Pancreas (tissue), 10 donors: ENCODE measurements around the gene TLE2. TPM values are rescaled to one million over a fixed set of nuclear protein-coding genes. Genes with fewer than 3 reads are reported as not detected.

ENCODE experiments used
- ATAC-seq, 4 donors: fragments of 200-7000 bp; cut with Tn5 transposase; one replicate each; pipeline versions ENCODE4 v1.8.0 to v1.9.1; 2020; ENCODE audit warnings: mild to moderate bottlenecking in 4 of 4, moderate library complexity in 4 of 4
- DNase-seq, 6 donors: peaks; one replicate each; pipeline ENCODE4 v3.0.0-alpha.2; 2020
- FAIRE-seq: peaks from 2 replicates; lab custom pipeline; 2012; peaks lifted over from hg19 to GRCh38; lab: Jason Lieb, UNC
- H3K27ac ChIP-seq, 4 donors: fragments of 200-600 bp; sonication (generic); 1 replicate in 3 of 4; 2 replicates in 1 of 4; pipeline versions ENCODE4 v1.5.0 to v1.8.0; 2020
- H3K27me3 ChIP-seq, 4 donors: fragments of 200-600 bp; one replicate each; pipeline ENCODE4 v1.8.0; 2021
- H3K36me3 ChIP-seq, 3 donors: fragments of 200-600 bp; sonication (generic) in 1 of 3; one replicate each; pipeline versions ENCODE4 v1.5.0 to v1.8.0; 2020 to 2021
- H3K4me1 ChIP-seq, 3 donors: fragments of 200-600 bp; one replicate each; pipeline ENCODE4 v1.8.0; 2021
- H3K4me3 ChIP-seq, 4 donors: fragments of 200-600 bp; sonication (generic) in 2 of 4; one replicate each; pipeline versions ENCODE4 v1.5.0 to v1.8.0; 2020 to 2021
- H3K9me3 ChIP-seq, 4 donors: fragments of 200-600 bp; one replicate each; pipeline ENCODE4 v1.8.0; 2021
- WGBS, 2 donors: extraction: QIAGEN DNeasy Blood & Tissue Kit; methylation state at CpG; one replicate each; pipeline ENCODE4 v1.1.7; 2013; 5-methylcytosine and 5-hydroxymethylcytosine counted together
- intact Hi-C, 3 donors: fragments of 100-400 bp; cut with DNase I; formaldehyde crosslinking; loops; one replicate each; pipeline versions ENCODE4 v1.11.1 to v1.14.2; 2022
- polyA plus RNA-seq, 2 donors: library from polyadenylated mRNA; stranded (reverse); fragments of 200-250 nt; gene quantifications; one replicate each; pipeline ENCODE4 v1.2.3, GENCODE V29; 2013
- total RNA-seq, 6 donors: library from RNA; stranded (reverse); fragmentation: NEBNext Ultra II Directional in 4 of 6; extraction: Animal tissue kit (Norgen Biotek cat#: 25700) in 4 of 6; gene quantifications; one replicate each; pipeline versions ENCODE4 v1.2.1 to v1.2.4, GENCODE V29; 2021 to 2023
- TF ChIP-seq, protein P1 (sequence below), 4 donors: fragments of 200-600 bp; sonication (generic) in 3 of 4; IDR thresholded peaks; one replicate each; pipeline versions ENCODE4 v1.5.0 to v1.8.0; 2021; ENCODE audit warnings: antibody characterized with exemption in 4 of 4
- donor health status: healthy with polysubstance abuse.
- donor health status: DM: no; HTN: no; CAD: no; lungs with moderate emphysema.
- donor health status: DM: no; HTN: no; CAD: no.
- donor health status: control.
- donor health status: control.
- donor health status: Bipolar disorder and iron deficiency.
- donor health status: DM: yes; HTN: yes; CAD: no.
- donor health status: DM: no; HTN: no; CAD: no.
- donor health status: DM: no; HTN: no; CAD: no.
- donor health status: DM: yes; HTN: yes; CAD: no.

TLE2 gene
- total and polyA plus RNA-seq, 8 donors = 16.4 to 81.9 (median 23.3) TPM

GRCh38 chr19:3031607-3031867 lies 2.5 kb upstream of the TLE2 start:
- Histone ChIP-seq H3K36me3 (no peaks in the 10 kb centered on the region), H3K9me3 (no peaks in the 10 kb centered on the region), H3K27me3 (no peaks in the 10 kb centered on the region), H3K4me1 (peaks cover 0 to 10% (median 0%) of the 10 kb centered on the region in 3 donors), H3K4me3 (no peak overlapping the region), H3K27ac (no peak overlapping the region)
- FAIRE-seq (no peak), DNase-seq (no peak), ATAC-seq (no peak)
- 72% methylated on average over 5 of the region's 5 CpGs for WGBS, 2 donors
- TF ChIP-seq, protein P1, sequence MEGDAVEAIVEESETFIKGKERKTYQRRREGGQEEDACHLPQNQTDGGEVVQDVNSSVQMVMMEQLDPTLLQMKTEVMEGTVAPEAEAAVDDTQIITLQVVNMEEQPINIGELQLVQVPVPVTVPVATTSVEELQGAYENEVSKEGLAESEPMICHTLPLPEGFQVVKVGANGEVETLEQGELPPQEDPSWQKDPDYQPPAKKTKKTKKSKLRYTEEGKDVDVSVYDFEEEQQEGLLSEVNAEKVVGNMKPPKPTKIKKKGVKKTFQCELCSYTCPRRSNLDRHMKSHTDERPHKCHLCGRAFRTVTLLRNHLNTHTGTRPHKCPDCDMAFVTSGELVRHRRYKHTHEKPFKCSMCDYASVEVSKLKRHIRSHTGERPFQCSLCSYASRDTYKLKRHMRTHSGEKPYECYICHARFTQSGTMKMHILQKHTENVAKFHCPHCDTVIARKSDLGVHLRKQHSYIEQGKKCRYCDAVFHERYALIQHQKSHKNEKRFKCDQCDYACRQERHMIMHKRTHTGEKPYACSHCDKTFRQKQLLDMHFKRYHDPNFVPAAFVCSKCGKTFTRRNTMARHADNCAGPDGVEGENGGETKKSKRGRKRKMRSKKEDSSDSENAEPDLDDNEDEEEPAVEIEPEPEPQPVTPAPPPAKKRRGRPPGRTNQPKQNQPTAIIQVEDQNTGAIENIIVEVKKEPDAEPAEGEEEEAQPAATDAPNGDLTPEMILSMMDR (IDR thresholded peaks at IDR 0.05) = no peak
- intact Hi-C loops = no loop called here

GRCh38 chr19:3028305-3029064 lies 595 bp downstream of the TLE2 start:
- Histone ChIP-seq H3K4me1 (peaks cover 0 to 4% (median 0%) of the 10 kb centered on the region in 3 donors), H3K27me3 (no peaks in the 10 kb centered on the region), H3K27ac (peak overlapping the region; percentile 26 to 69 (median 44)), H3K4me3 (peak overlapping the region; percentile 35 to 70 (median 50)), H3K9me3 (no peaks in the 10 kb centered on the region), H3K36me3 (no peaks in the 10 kb centered on the region)
- TF ChIP-seq, protein P1 (IDR thresholded peaks at IDR 0.05) = no peak
- intact Hi-C loops = no loop called here
- FAIRE-seq = no peak
- 4% methylated on average over 37 to 40 of the region's 40 CpGs for WGBS, 2 donors
- peak in 4 of 6 donors; percentile 39 to 78 (median 62) for DNase-seq
- ATAC-seq = peak; percentile 46 to 63 (median 52)

DNA sequence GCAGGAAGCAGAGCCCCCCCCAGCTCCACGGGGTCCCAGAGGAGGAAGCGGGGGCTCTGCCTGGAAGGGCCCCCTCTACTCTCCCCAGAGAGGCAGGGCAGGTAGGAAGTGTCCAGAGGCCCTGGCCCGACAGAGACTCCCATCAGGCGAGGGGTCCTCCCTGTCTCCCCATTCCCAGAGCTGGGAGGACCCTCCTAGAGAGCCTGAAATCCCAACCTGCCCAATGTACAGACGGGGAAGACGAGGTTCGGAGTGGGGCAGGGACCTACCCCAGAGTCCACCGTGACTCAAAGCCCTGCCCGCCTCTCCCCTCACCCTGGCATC lies 1.1 kb downstream of the TLE2 start:
- no peak for FAIRE-seq
- Histone ChIP-seq H3K4me1 (peaks cover 0 to 4% (median 0%) of the 10 kb centered on the region in 3 donors), H3K9me3 (no peaks in the 10 kb centered on the region), H3K27ac (peak overlapping the region; percentile 26 to 69 (median 44)), H3K36me3 (no peaks in the 10 kb centered on the region), H3K4me3 (peak overlapping the region in 2 of 4 donors; percentile 62 to 70), H3K27me3 (no peaks in the 10 kb centered on the region)
- peak in 2 of 4 donors; percentile 2 to 11 for ATAC-seq
- intact Hi-C loops = no loop called here
- DNase-seq = no peak
- TF ChIP-seq, protein P1 (IDR thresholded peaks at IDR 0.05) = no peak
- 65 to 70% methylated on average over 9 of the region's 9 CpGs for WGBS, 2 donors

DNA sequence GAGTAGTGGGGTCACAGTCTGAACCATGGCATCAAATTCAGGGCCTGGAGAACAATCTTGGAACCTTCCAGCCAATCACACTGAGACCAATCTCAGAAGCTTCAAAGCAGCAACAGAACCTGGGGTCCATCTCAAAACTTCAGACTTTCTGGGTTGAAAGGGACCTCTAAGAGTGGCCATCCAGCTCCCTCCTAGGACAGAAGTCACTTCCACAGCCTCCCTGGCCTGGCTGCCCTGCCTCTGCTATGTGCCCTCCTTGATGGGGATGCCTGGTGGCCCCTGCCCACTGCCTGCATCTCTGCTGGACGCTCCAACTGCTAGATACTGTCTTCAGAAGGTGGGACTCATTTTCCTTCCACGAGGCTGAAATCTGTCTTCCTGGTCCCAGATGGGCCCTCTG lies 1.8 kb downstream of the TLE2 start:
- Histone ChIP-seq H3K4me1 (peaks cover 0 to 4% (median 0%) of the 10 kb centered on the region in 3 donors), H3K27me3 (no peaks in the 10 kb centered on the region), H3K27ac (no peak overlapping the region), H3K9me3 (no peaks in the 10 kb centered on the region), H3K36me3 (no peaks in the 10 kb centered on the region), H3K4me3 (no peak overlapping the region)
- FAIRE-seq (no peak), DNase-seq (no peak), ATAC-seq (no peak)
- TF ChIP-seq, protein P1 (IDR thresholded peaks at IDR 0.05) = no peak
- 85 to 94% methylated on average over 2 of the region's 2 CpGs for WGBS, 2 donors
- intact Hi-C loops = no loop called here

DNA sequence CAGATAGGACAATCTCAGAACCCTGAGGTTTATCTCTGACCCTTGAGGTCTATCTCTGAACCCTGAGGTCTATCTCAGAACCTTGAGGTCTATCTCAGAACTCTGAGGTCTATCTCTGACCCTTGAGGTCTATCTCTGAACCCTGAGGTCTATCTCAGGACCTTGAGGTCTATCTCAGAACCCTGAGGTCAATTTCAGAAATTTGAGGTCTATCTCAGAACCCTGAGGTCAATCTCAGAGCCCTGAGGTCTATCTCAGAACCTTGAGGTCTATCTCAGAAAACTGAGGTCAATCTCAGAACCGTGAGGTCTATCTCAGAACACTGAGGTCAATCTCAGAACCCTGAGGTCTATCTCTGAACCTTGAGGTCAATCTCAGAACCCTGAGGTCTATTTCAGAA lies 2.3 kb downstream of the TLE2 start:
- H3K27me3 ChIP-seq = no peaks in the 10 kb centered on the region
- TF ChIP-seq, protein P1 (IDR thresholded peaks at IDR 0.05) = no peak
- no peak overlapping the region for H3K27ac ChIP-seq
- intact Hi-C loops = no loop called here
- no peak for ATAC-seq
- peaks cover 0 to 4% (median 0%) of the 10 kb centered on the region in 3 donors for H3K4me1 ChIP-seq
- WGBS, 2 donors = 91 to 94% methylated on average over 1 of the region's 1 CpG
- no peaks in the 10 kb centered on the region for H3K9me3 ChIP-seq
- no peak for FAIRE-seq
- no peak for DNase-seq
- H3K36me3 ChIP-seq = no peaks in the 10 kb centered on the region
- H3K4me3 ChIP-seq = no peak overlapping the region
